ENCODE measurements around the gene ZCCHC24.

GRCh38 chr10:79475877-79476276 is 30.5 kb upstream of the ZCCHC24 start:
- TF ChIP-seq CTCF (IDR thresholded peaks at IDR 0.05), result no peak
- TF ChIP-seq POLR2A (IDR thresholded peaks at IDR 0.05), result no peak
